Parathyroid adenoma (tissue), 2 donors: Measurements from ENCODE around the gene RASA3.

Source experiments
- H2AFZ ChIP-seq: fragments of 300-600 bp; sonication (generic); one replicate; pipeline ENCODE4 v1.7.0; 2017; ENCODE audit warnings: antibody characterized with exemption, mild to moderate bottlenecking
- H3K27ac ChIP-seq: fragments of 300-600 bp; sonication (generic); one replicate; pipeline ENCODE4 v1.7.0; 2017
- H3K27me3 ChIP-seq: fragments of 300-600 bp; sonication (generic); one replicate; pipeline ENCODE4 v1.7.0; 2017; ENCODE audit warnings: low read length; ENCODE audit not compliant: control insufficient read depth, insufficient read depth
- H3K36me3 ChIP-seq: fragments of 300-600 bp; sonication (generic); one replicate; pipeline ENCODE4 v1.7.0; 2017; ENCODE audit warnings: low read length; ENCODE audit not compliant: control insufficient read depth, insufficient read depth
- H3K4me1 ChIP-seq: fragments of 300-600 bp; sonication (generic); one replicate; pipeline ENCODE4 v1.7.0; 2017; ENCODE audit warnings: control low read depth
- H3K4me2 ChIP-seq: fragments of 300-600 bp; sonication (generic); one replicate; pipeline ENCODE4 v1.7.0; 2017; ENCODE audit warnings: low read length
- H3K4me3 ChIP-seq: fragments of 300-600 bp; sonication (generic); one replicate; pipeline ENCODE4 v1.7.0; 2017; ENCODE audit warnings: low read depth, low read length
- H3K79me2 ChIP-seq: fragments of 300-600 bp; sonication (generic); one replicate; pipeline ENCODE4 v1.7.0; 2017; ENCODE audit warnings: control low read depth
- H3K9ac ChIP-seq: fragments of 300-600 bp; sonication (generic); one replicate; pipeline ENCODE4 v1.7.0; 2017; ENCODE audit warnings: mild to moderate bottlenecking
- H3K9me3 ChIP-seq: fragments of 300-600 bp; sonication (generic); one replicate; pipeline ENCODE4 v1.7.0; 2017; ENCODE audit warnings: low read length; ENCODE audit not compliant: control insufficient read depth
- CTCF ChIP-seq: fragments of 300-600 bp; sonication (generic); IDR thresholded peaks from one replicate; pipeline ENCODE4 v1.7.0; 2017; ENCODE audit warnings: antibody characterized with exemption, mild to moderate bottlenecking
- donor health status: primary hyperparathyroidism.

Gene RASA3

DNA sequence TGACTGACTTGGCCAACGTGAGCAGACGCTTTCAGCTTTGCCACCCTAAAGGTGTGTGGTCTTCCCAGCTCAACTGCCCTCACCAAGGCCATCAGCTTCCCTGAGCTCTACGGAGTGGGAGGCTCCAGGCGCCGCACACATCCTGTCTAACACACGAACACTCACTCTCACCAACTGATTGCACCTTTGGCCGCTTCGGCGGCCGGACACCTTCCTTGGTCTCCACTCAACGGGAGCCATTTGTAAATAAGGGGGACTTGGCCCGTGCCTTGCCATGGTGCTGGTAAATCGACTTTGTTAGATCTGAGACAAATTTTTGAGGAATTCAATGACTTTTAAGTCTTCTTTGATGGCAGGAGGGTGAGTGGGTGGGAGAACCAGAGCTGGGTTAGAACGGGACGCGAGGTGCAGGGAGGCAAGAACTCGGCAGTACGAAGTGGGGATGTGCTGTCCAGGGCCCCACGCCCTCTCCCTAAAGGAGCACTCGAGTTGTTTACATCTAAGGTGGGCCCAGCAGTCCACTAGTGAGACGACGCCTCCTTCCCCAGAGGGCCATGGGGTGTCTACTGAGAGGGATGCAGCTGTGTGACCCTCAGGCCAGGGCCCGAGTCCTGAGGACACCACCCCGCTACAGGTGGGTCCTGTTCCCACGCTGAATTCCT lies 163.0 kb downstream of the RASA3 start:
- no peak overlapping the region for H3K4me3 ChIP-seq
- no peak overlapping the region for H3K9ac ChIP-seq
- no peaks in the 10 kb centered on the region for H3K4me1 ChIP-seq
- TF ChIP-seq CTCF = no peak
- no peak overlapping the region for H3K27ac ChIP-seq
- no peaks in the 10 kb centered on the region for H3K36me3 ChIP-seq
- H3K79me2 ChIP-seq = no peaks in the 10 kb centered on the region
- no peak overlapping the region for H3K4me2 ChIP-seq
- no peaks in the 10 kb centered on the region for H3K27me3 ChIP-seq
- no peak overlapping the region for H2AFZ ChIP-seq
- H3K9me3 ChIP-seq = no peaks in the 10 kb centered on the region

DNA sequence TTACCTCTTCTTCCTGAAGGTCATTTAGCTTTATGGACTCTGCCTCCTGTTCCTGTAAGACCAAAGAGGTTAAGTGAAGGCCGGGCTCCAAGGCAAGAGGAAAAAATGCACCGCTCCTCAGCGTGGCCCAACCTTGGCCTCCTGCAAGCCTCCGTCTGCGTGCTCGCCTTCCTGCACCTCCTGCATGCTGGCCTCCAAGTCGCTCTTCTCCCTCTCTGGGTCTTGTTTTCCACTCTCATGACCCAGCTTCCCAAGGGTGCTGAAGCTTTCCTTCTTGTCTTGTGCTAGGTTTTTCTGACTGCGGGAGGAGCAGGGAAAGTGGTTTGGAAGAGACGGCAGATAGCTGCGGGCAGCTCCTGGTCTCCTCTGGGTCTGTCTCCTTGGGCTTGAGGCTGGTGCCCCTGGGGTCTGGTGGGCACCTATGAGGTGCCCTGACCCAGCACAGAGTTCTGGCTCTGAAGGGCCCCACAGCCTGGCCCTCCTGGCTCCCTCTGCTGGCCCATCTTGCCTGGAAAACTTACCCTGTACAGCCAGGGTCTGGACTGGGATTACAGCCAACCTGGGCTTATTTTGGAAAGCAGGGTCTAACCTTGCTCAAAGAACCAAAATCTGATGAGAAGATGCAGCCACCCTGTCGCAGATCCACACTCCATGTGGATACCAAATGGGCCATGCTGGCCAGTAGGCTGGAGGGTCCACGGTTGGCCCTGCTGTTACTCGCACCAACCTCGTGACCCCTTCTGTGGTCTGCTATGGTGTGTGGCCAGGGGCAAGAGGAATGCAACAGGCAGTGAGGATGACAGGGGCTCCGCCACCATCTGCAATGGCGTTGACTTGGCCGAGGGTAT lies 163.7 kb downstream of the RASA3 start:
- Histone ChIP-seq H3K27ac (no peak overlapping the region), H3K4me1 (no peaks in the 10 kb centered on the region), H3K4me3 (no peak overlapping the region), H3K9me3 (no peaks in the 10 kb centered on the region), H3K27me3 (no peaks in the 10 kb centered on the region), H3K4me2 (no peak overlapping the region), H3K9ac (no peak overlapping the region), H2AFZ (no peak overlapping the region), H3K79me2 (no peaks in the 10 kb centered on the region), H3K36me3 (no peaks in the 10 kb centered on the region)
- no peak for TF ChIP-seq CTCF

GRCh38 chr13:113967729-113968462 lies 164.5 kb downstream of the RASA3 start:
- Histone ChIP-seq H3K27me3 (no peaks in the 10 kb centered on the region), H3K9me3 (no peaks in the 10 kb centered on the region), H3K79me2 (no peaks in the 10 kb centered on the region), H3K4me3 (no peak overlapping the region), H3K4me2 (no peak overlapping the region), H2AFZ (no peak overlapping the region), H3K27ac (no peak overlapping the region), H3K9ac (no peak overlapping the region), H3K36me3 (no peaks in the 10 kb centered on the region), H3K4me1 (no peaks in the 10 kb centered on the region)
- no peak for TF ChIP-seq CTCF

DNA sequence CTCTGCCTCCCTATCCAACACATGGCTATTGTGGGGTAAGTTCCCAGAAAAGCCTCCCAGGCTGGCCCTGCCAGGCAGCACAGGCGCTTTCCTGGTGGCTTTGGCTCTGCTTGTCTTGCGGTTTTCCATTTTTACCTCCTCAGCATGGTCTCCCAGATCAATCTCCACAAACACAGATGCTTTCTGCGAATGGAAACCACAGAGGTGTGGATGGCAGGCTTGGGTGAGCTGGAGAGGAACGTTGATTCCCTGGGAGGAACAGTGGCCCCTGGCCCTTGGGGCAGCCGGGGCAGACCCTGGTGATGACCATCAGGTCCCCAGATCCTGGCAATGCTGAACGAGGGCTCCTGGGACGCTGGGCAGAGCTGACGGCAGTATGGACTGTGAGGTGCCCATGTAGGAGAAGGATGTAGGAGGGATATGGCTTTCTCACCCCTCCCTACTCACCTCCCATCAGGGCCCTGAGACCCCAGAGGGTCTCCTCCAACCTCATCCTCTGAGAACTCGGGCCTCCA lies 165.2 kb downstream of the RASA3 start:
- no peaks in the 10 kb centered on the region for H3K4me1 ChIP-seq
- no peaks in the 10 kb centered on the region for H3K27me3 ChIP-seq
- H2AFZ ChIP-seq = no peak overlapping the region
- no peaks in the 10 kb centered on the region for H3K79me2 ChIP-seq
- H3K27ac ChIP-seq = no peak overlapping the region
- no peaks in the 10 kb centered on the region for H3K36me3 ChIP-seq
- H3K4me3 ChIP-seq = no peak overlapping the region
- no peak overlapping the region for H3K9ac ChIP-seq
- no peak for TF ChIP-seq CTCF
- no peaks in the 10 kb centered on the region for H3K9me3 ChIP-seq
- no peak overlapping the region for H3K4me2 ChIP-seq
